ENCODE results near the gene KNCN.

Gene KNCN

DNA sequence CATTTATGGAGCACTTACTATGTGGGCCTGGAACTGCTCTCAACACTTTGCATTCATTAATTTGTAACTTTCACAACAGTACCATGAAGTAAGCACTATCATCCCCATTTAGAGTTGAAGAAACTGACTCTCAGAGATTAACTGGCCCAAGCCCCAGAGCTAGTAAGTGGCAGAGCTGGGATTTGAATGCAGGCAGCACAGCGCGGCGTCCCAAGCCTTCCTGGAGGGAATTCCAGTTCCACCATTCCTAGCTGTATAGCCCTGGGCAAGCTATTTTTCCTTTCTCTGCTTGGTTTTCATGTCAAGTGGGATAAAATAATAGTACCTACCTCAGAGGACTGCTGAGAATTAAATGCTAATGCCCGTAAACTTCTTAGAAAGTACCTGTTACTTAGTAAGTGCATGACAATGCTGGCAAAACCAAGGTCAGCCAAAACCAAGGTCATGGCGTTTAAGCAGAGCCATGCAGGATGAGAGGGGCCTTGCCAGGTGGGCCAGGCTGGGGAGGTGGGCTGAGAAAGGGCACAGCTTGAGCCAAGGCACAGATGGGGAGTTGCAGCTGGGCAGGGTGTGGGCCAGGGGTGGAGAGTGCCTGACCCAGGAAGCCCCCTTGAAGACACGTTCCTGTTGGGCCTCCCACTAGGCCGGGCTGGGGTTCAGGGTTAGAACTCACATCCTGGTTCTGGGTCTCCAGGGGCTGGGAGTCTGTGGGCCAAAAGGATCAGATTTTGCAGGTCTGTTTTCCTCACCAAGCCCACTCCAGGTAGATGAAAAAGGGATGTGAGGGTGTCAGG is 4.6 kb upstream of the KNCN start:
- peaks cover 10 to 11% of the 10 kb centered on the region in 2 donors for H3K27me3 ChIP-seq (ENCODE audit: control insufficient read depth in 1 of 2, insufficient read depth in 2 of 2, low read length in 2 of 2)
- no peak overlapping the region for H3K4me3 ChIP-seq (ENCODE audit: low read depth in 1 of 2, low read length in 2 of 2)
- peaks cover 5 to 31% of the 10 kb centered on the region in 2 donors for H3K36me3 ChIP-seq (ENCODE audit: control insufficient read depth in 1 of 2, insufficient read depth in 2 of 2, low read length in 2 of 2)
- peaks cover 0 to 4% of the 10 kb centered on the region in 2 donors for H3K4me1 ChIP-seq (ENCODE audit: control insufficient read depth in 1 of 2, insufficient read depth in 2 of 2, low read length in 2 of 2)
- H3K9me3 ChIP-seq (ENCODE audit: control insufficient read depth in 1 of 2, low read length in 2 of 2) = no peaks in the 10 kb centered on the region
- no peak overlapping the region for H3K9ac ChIP-seq (ENCODE audit: low read depth in 1 of 2, low read length in 2 of 2)
- H3K27ac ChIP-seq (ENCODE audit: low read depth, low read length) = no peak overlapping the region

DNA sequence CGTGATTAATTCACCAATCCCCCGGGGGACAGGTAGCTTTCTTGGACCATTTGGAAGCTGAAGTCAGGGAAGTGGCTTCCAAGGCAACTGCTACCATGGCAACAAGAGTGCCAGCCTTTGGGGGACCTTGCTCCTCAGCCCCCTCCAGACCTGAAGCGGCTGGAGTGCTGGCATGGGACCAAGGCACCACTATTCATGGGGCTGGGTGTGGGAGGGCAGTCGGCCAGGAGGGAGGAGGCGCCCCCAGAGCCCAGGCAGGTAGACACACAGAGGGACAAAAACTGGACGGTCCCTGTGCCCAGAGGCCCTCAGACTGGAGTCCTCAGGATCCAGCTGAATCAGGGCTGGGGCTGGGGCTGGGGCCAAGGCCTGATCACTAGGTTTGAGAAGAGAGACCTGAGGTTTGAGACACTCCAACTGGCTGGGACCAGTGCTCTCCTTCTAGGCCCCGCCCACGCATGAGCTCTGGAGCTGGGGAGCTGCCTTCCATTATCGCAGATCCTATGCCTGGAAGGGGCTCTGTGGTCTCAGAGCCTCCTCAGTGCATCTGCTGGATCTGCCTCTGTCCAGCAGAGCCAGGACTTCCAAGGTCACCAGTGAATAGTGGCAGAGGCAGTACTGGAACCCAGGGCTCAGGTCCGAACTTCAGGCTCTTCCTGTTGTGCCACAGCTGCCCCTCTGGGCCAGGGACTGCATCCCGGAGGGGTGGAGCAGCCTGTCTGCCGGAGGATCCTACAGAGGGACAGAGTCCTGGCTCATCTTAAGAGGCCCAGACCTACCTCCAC is 3.3 kb upstream of the KNCN start:
- Histone ChIP-seq H3K9ac (ENCODE audit: low read depth in 1 of 2, low read length in 2 of 2) (no peak overlapping the region), H3K27me3 (ENCODE audit: control insufficient read depth in 1 of 2, insufficient read depth in 2 of 2, low read length in 2 of 2) (peaks cover 14 to 22% of the 10 kb centered on the region in 2 donors), H3K4me3 (ENCODE audit: low read depth in 1 of 2, low read length in 2 of 2) (no peak overlapping the region), H3K9me3 (ENCODE audit: control insufficient read depth in 1 of 2, low read length in 2 of 2) (no peaks in the 10 kb centered on the region), H3K36me3 (ENCODE audit: control insufficient read depth in 1 of 2, insufficient read depth in 2 of 2, low read length in 2 of 2) (peaks cover 0 to 20% of the 10 kb centered on the region in 2 donors), H3K27ac (ENCODE audit: low read depth, low read length) (no peak overlapping the region), H3K4me1 (ENCODE audit: control insufficient read depth in 1 of 2, insufficient read depth in 2 of 2, low read length in 2 of 2) (peaks cover 4 to 5% of the 10 kb centered on the region in 2 donors)

DNA sequence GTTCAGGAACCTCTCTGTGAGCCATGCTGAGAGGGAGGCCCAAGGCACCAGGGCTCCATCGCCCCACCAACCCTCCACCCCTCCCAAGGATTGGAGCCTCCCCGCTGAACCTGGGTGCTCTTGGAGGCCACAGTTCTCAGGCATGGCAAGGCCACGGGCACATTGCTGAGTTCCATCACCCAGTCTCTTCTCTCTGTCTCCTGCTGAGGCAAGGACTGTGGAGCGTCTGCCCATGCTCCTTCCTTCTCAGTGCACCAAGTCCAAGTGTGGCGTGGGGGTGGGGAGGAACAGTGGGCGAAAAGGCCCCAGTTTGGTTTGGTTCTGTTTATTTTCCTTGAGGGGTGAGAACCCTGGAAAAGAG is 2.8 kb upstream of the KNCN start:
- peaks cover 4 to 10% of the 10 kb centered on the region in 2 donors for H3K4me1 ChIP-seq (ENCODE audit: control insufficient read depth in 1 of 2, insufficient read depth in 2 of 2, low read length in 2 of 2)
- H3K4me3 ChIP-seq (ENCODE audit: low read depth in 1 of 2, low read length in 2 of 2) = no peak overlapping the region
- no peaks in the 10 kb centered on the region for H3K9me3 ChIP-seq (ENCODE audit: control insufficient read depth in 1 of 2, low read length in 2 of 2)
- peaks cover 17 to 28% of the 10 kb centered on the region in 2 donors for H3K27me3 ChIP-seq (ENCODE audit: control insufficient read depth in 1 of 2, insufficient read depth in 2 of 2, low read length in 2 of 2)
- peaks cover 0 to 14% of the 10 kb centered on the region in 2 donors for H3K36me3 ChIP-seq (ENCODE audit: control insufficient read depth in 1 of 2, insufficient read depth in 2 of 2, low read length in 2 of 2)
- no peak overlapping the region for H3K9ac ChIP-seq (ENCODE audit: low read depth in 1 of 2, low read length in 2 of 2)
- no peak overlapping the region for H3K27ac ChIP-seq (ENCODE audit: low read depth, low read length)

DNA sequence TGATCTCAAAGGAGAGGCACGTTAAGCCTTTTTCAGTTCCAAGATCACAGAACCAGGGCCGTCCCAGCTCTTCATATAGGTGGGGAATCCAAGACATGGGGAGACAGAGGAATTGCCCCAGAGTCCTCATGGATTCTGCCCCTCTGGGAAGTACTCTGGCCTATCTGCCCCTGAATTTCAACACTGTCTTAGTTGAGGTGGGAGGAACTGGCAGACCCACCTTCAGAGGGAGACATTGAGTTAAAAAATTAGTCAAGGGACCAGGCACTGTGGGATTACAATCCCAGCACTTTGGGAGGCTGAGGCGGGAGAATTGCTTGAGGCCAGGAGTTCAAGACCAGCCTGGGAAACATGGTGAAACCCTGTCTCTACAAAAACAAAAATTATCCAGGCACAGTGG is 2.1 kb upstream of the KNCN start:
- Histone ChIP-seq H3K4me1 (ENCODE audit: control insufficient read depth in 1 of 2, insufficient read depth in 2 of 2, low read length in 2 of 2) (peaks cover 4 to 10% of the 10 kb centered on the region in 2 donors), H3K9me3 (ENCODE audit: control insufficient read depth in 1 of 2, low read length in 2 of 2) (no peaks in the 10 kb centered on the region), H3K27me3 (ENCODE audit: control insufficient read depth in 1 of 2, insufficient read depth in 2 of 2, low read length in 2 of 2) (peaks cover 17 to 30% of the 10 kb centered on the region in 2 donors), H3K36me3 (ENCODE audit: control insufficient read depth in 1 of 2, insufficient read depth in 2 of 2, low read length in 2 of 2) (peaks cover 0 to 8% of the 10 kb centered on the region in 2 donors), H3K27ac (ENCODE audit: low read depth, low read length) (no peak overlapping the region), H3K9ac (ENCODE audit: low read depth in 1 of 2, low read length in 2 of 2) (no peak overlapping the region), H3K4me3 (ENCODE audit: low read depth in 1 of 2, low read length in 2 of 2) (no peak overlapping the region)

DNA sequence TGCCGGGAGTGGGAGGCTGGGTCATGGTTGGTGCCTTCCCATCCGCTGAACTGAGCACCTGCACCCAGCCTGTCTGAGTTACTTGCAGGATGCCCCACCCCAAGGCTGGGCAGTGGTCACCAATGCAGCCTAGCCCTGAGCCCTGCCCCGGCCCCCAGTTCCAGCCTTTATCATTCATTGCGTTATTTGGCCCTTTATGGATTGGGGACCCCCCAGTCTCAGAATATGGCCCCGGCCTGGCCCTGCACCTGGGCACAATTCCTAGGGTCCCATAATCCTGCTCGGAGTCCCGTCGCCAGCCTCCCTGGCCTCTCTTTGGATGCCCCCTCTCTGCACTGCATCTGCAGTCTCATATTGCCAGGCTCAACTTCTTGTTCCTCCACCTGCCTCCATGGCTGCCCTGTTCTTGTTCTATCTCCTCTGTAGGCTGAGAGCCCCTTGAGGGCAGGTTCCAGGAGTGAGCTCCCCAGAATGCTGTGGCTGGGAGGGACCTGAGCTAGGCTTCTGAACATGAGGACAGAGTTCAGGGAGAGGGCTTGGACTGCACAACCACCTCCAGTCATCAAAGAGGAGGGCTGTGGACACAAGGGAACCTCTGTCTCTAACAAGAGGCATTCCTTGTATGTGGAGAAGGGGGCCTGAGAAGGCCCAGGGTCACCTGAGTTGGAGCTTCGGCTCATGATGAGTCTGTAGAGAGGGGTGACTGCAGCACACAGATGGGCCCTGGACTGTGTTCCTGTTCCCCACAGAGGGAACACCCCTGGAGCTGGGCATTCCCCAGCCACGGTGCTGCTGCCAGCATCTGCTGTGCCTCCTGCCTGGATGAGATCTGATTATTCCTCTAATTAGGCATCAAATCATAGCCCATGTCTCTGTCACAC is 1.1 kb upstream of the KNCN start:
- Histone ChIP-seq H3K27ac (ENCODE audit: low read depth, low read length) (no peak overlapping the region), H3K9ac (ENCODE audit: low read depth in 1 of 2, low read length in 2 of 2) (no peak overlapping the region), H3K4me1 (ENCODE audit: control insufficient read depth in 1 of 2, insufficient read depth in 2 of 2, low read length in 2 of 2) (peaks cover 4 to 10% of the 10 kb centered on the region in 2 donors), H3K27me3 (ENCODE audit: control insufficient read depth in 1 of 2, insufficient read depth in 2 of 2, low read length in 2 of 2) (peaks cover 17 to 30% of the 10 kb centered on the region in 2 donors), H3K4me3 (ENCODE audit: low read depth in 1 of 2, low read length in 2 of 2) (no peak overlapping the region), H3K9me3 (ENCODE audit: control insufficient read depth in 1 of 2, low read length in 2 of 2) (no peaks in the 10 kb centered on the region), H3K36me3 (ENCODE audit: control insufficient read depth in 1 of 2, insufficient read depth in 2 of 2, low read length in 2 of 2) (no peaks in the 10 kb centered on the region)

DNA sequence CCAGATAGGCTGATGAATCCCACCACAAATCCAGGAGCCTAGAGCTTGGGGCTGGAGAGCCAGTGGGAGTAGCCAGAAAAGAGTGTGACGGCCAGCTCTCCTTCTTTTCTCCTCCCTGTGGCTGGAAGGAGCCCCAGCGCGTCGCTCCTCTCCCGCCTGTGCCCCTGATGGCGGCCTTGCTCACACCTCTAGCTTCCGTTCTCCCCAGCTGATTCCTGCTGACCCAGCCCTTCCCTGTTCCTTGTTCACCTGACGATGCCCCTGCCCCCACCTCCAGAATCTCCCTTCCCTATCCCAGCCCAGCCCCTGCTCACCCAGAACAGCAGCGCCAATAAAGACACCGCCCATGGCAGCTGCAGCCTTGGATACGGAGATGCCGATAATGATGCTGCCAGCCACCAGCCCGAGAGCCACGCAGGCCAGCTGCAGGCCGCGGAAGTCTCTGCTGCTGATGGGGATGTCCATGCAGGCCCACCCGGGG is 656 bp downstream of the KNCN start:
- no peak overlapping the region for H3K4me3 ChIP-seq (ENCODE audit: low read depth in 1 of 2, low read length in 2 of 2)
- no peak overlapping the region for H3K27ac ChIP-seq (ENCODE audit: low read depth, low read length)
- no peaks in the 10 kb centered on the region for H3K36me3 ChIP-seq (ENCODE audit: control insufficient read depth in 1 of 2, insufficient read depth in 2 of 2, low read length in 2 of 2)
- H3K9ac ChIP-seq (ENCODE audit: low read depth in 1 of 2, low read length in 2 of 2) = no peak overlapping the region
- H3K27me3 ChIP-seq (ENCODE audit: control insufficient read depth in 1 of 2, insufficient read depth in 2 of 2, low read length in 2 of 2) = peaks cover 20 to 37% of the 10 kb centered on the region in 2 donors
- H3K9me3 ChIP-seq (ENCODE audit: control insufficient read depth in 1 of 2, low read length in 2 of 2) = no peaks in the 10 kb centered on the region
- H3K4me1 ChIP-seq (ENCODE audit: control insufficient read depth in 1 of 2, insufficient read depth in 2 of 2, low read length in 2 of 2) = peaks cover 0 to 10% of the 10 kb centered on the region in 2 donors

DNA sequence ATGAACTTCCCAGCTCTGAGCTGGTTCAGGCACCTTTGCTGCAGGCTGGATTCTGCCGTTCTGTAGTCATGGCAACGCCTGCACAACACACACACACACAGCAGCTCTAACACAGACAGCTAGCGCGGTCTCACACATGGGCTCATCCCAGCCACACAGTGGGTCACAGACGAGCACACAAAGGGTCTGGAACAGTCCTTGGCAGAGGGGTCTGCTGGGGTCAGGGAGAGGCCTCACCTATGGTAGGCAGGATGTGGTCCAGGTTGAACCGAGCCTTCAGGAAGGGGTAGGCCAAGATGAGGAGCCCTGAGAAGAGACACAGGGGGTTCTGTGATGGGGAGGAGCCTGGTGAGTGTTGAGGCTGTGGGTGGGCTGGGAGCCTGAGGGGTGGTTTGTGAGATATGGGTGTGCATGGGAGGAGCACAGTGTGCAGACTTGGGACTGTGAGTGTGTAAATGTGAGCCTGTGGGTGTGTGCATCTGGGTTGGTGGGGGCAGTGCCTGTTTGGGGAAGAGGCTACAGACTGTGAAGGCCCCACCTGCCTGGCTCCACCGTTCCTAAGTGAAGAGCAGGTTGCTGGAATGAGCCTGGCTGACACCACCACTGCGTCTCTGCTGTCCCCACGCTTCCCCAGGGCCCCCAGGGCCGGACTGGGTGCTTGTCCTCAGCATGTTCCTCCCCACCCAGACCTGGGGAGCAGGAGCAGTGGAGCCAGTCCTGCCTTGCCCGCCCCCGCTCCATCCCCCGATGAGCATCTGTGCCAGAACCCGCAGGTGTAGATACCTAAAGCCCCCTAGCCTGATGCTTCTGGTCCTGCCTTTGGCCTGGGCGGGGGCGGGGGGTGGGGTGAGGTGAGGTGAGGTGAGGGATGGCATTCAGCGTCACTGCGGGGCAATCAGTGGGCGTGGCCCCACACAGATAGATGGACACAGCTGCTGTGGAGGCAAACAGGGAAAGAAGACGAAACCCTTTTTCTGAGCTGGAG is 1.5 kb downstream of the KNCN start:
- Histone ChIP-seq H3K27ac (ENCODE audit: low read depth, low read length) (no peak overlapping the region), H3K36me3 (ENCODE audit: control insufficient read depth in 1 of 2, insufficient read depth in 2 of 2, low read length in 2 of 2) (no peaks in the 10 kb centered on the region), H3K9me3 (ENCODE audit: control insufficient read depth in 1 of 2, low read length in 2 of 2) (no peaks in the 10 kb centered on the region), H3K4me1 (ENCODE audit: control insufficient read depth in 1 of 2, insufficient read depth in 2 of 2, low read length in 2 of 2) (peaks cover 0 to 10% of the 10 kb centered on the region in 2 donors), H3K27me3 (ENCODE audit: control insufficient read depth in 1 of 2, insufficient read depth in 2 of 2, low read length in 2 of 2) (peaks cover 28 to 45% of the 10 kb centered on the region in 2 donors), H3K9ac (ENCODE audit: low read depth in 1 of 2, low read length in 2 of 2) (no peak overlapping the region), H3K4me3 (ENCODE audit: low read depth in 1 of 2, low read length in 2 of 2) (no peak overlapping the region)

DNA sequence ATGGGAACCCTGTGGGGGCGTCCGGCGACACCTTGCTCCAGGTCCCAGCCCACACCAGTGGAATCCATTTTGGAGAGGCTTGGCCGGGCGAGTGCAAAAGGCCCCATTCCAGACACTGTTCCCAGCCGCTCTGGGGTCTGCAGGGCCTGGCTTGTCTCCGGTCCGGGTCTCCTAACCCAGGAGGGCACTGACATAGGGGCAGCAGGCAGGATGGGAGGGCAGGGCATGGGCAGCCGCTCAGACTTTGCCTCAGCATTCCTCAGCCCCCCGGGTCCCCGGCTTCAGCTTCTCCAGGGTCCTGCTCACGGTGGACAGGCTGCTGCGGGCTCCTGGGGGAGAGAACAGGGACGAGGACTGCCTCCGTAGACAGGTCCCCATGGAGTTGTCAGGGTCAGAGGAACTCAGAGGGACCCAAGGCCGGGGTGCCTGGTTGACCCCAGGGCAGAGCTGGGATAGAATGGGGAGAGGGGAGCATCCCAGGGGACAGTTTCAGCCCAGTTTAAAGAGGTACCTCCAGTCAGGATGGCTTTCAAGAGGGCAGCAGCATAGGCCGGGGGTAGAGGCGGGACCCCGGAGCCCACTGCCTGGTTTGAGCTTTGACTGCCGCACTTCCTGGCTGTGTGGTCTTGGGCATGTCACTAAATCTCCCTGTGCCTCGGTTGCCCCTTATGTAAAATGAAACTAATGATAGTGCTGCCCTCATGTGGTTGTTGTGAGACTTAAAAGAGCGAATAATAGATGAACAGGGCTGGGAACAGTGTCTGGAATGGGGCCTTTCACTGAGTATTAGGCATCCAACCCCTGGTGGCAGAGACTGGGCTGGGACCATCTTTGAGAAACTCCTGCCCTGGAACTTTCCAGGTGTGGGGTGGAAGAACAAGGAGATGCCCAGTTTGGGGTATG is 3.7 kb downstream of the KNCN start:
- no peak overlapping the region for H3K9ac ChIP-seq (ENCODE audit: low read depth in 1 of 2, low read length in 2 of 2)
- H3K27ac ChIP-seq (ENCODE audit: low read depth, low read length) = no peak overlapping the region

More for the DNA sequence above, 3.7 kb downstream of the KNCN start:
- Histone ChIP-seq H3K27me3 (ENCODE audit: control insufficient read depth in 1 of 2, insufficient read depth in 2 of 2, low read length in 2 of 2) (peaks cover 44 to 62% of the 10 kb centered on the region in 2 donors), H3K9me3 (ENCODE audit: control insufficient read depth in 1 of 2, low read length in 2 of 2) (no peaks in the 10 kb centered on the region), H3K4me1 (ENCODE audit: control insufficient read depth in 1 of 2, insufficient read depth in 2 of 2, low read length in 2 of 2) (peaks cover 0 to 10% of the 10 kb centered on the region in 2 donors), H3K4me3 (ENCODE audit: low read depth in 1 of 2, low read length in 2 of 2) (no peak overlapping the region), H3K36me3 (ENCODE audit: control insufficient read depth in 1 of 2, insufficient read depth in 2 of 2, low read length in 2 of 2) (no peaks in the 10 kb centered on the region)
